H1 (cell line): ENCODE measurements around the gene TP73. TPM values are rescaled to one million over a fixed set of nuclear protein-coding genes. Genes with fewer than 3 reads are reported as not detected.

Experiments used
- CTCF ChIA-PET: fragments of 300-600 bp; sonication (Branson Sonifier 250); formaldehyde crosslinking; loops from one replicate; lab custom pipeline; 2021; ENCODE audit not compliant: partially characterized antibody; lab: Charles Lee
- POLR2A ChIA-PET: fragments of 300-600 bp; sonication (Branson Sonifier 250); formaldehyde crosslinking; loops from one replicate; lab custom pipeline; 2021; ENCODE audit warnings: inconsistent platforms; ENCODE audit not compliant: partially characterized antibody; lab: Charles Lee
- DNase-seq, 2 experiments: peaks; one replicate each; pipeline versions ENCODE4 v3.0.0 to v3.0.0-alpha.2; 2010 to 2022; ENCODE audit warnings: low spot score in 2 of 2, low read depth in 1 of 2, mixed read lengths in 1 of 2
- FAIRE-seq: peaks from 2 replicates; lab custom pipeline; 2011; peaks lifted over from hg19 to GRCh38; lab: Jason Lieb, UNC
- H2AFZ ChIP-seq: 2 replicates; pipeline ENCODE4 v1.8.1; 2012; ENCODE audit warnings: low read length, inconsistent platforms
- H2AK5ac ChIP-seq: 2 replicates; pipeline ENCODE4 v1.6.1; 2013; ENCODE audit warnings: low read depth, low read length
- H2BK120ac ChIP-seq: replicated peaks from 2 replicates; pipeline ENCODE3; 2013; ENCODE audit warnings: low read depth, low read length, inconsistent platforms
- H2BK12ac ChIP-seq: 2 replicates; pipeline ENCODE4 v1.6.1; 2013; ENCODE audit warnings: low read depth, low read length
- H2BK15ac ChIP-seq: 2 replicates; pipeline ENCODE4 v1.6.1; 2013; ENCODE audit warnings: low read length
- H2BK20ac ChIP-seq: 2 replicates; pipeline ENCODE4 v1.6.1; 2013; ENCODE audit warnings: low read length
- H2BK5ac ChIP-seq: 2 replicates; pipeline ENCODE4 v1.6.1; 2013; ENCODE audit warnings: low read depth, low read length
- H3K14ac ChIP-seq: 2 replicates; pipeline ENCODE4 v1.6.1; 2013; ENCODE audit warnings: inconsistent platforms; ENCODE audit not compliant: insufficient read length
- H3K18ac ChIP-seq: 2 replicates; pipeline ENCODE4 v1.6.1; 2013; ENCODE audit warnings: low read length; ENCODE audit errors: extremely low read depth
- H3K23ac ChIP-seq: 2 replicates; pipeline ENCODE4 v1.6.1; 2013; ENCODE audit warnings: inconsistent platforms; ENCODE audit not compliant: insufficient read length
- H3K23me2 ChIP-seq: 2 replicates; pipeline ENCODE4 v1.6.1; 2013; ENCODE audit warnings: low read depth, low read length
- H3K27ac ChIP-seq: 2 replicates; pipeline ENCODE4 v1.6.1; 2011; ENCODE audit warnings: low read depth, low read length, inconsistent platforms
- H3K27me3 ChIP-seq, 4 experiments: replicated peaks in 1 of 4; 1 replicate in 1 of 4; 2 replicates in 3 of 4; pipeline versions ENCODE4 v1.6.1 to v1.8.1; 2011 to 2013; ENCODE audit warnings: low read length in 3 of 4, mild to moderate bottlenecking in 3 of 4, inconsistent platforms in 2 of 4, mixed read lengths in 2 of 4, moderate library complexity in 1 of 4; ENCODE audit not compliant: control insufficient read depth in 3 of 4, insufficient read depth in 3 of 4; ENCODE audit errors: extremely low read depth in 1 of 4
- H3K36me3 ChIP-seq, 4 experiments: 2 replicates each; pipeline versions ENCODE4 v1.6.1 to v1.8.1; 2011 to 2013; ENCODE audit warnings: mild to moderate bottlenecking in 4 of 4, low read length in 3 of 4, moderate library complexity in 2 of 4, control low read depth in 1 of 4, inconsistent platforms in 1 of 4; ENCODE audit not compliant: insufficient read depth in 4 of 4, control insufficient read depth in 2 of 4
- H3K4ac ChIP-seq: replicated peaks from 2 replicates; pipeline ENCODE3; 2013; ENCODE audit warnings: low read length, low read depth, mixed read lengths, inconsistent platforms; ENCODE audit not compliant: insufficient read length
- H3K4me1 ChIP-seq, 4 experiments: replicated peaks in 1 of 4; 1 replicate in 1 of 4; 2 replicates in 3 of 4; pipeline versions ENCODE4 v1.6.1 to v1.8.1; 2011 to 2013; ENCODE audit warnings: low read length in 3 of 4, inconsistent platforms in 2 of 4, mixed read lengths in 1 of 4; ENCODE audit not compliant: insufficient read depth in 4 of 4, control insufficient read depth in 3 of 4
- H3K4me2 ChIP-seq, 2 experiments: 2 replicates each; pipeline versions ENCODE4 v1.6.1 to v1.8.1; 2011 to 2013; ENCODE audit warnings: low read depth in 2 of 2, low read length in 2 of 2, control low read depth in 1 of 2, inconsistent platforms in 1 of 2, mild to moderate bottlenecking in 1 of 2; ENCODE audit not compliant: insufficient read depth in 1 of 2
- H3K4me3 ChIP-seq, 4 experiments: fragments of 200-600, 300-600 bp in 1 of 4; sonication (generic), shearing (Covaris generic), sonication (Bioruptor Twin) in 1 of 4; 2 replicates each; pipeline versions ENCODE4 v1.5.1 to v1.8.1; 2011 to 2016; ENCODE audit warnings: low read length in 4 of 4, low read depth in 3 of 4, control low read depth in 2 of 4, inconsistent platforms in 2 of 4, mild to moderate bottlenecking in 2 of 4, mixed read lengths in 1 of 4, moderate library complexity in 1 of 4; ENCODE audit not compliant: insufficient read depth in 2 of 4; ENCODE audit errors: extremely low read depth in 1 of 4
- H3K56ac ChIP-seq: replicated peaks from 2 replicates; pipeline ENCODE3; 2013; ENCODE audit warnings: low read depth, mild to moderate bottlenecking, mixed read lengths, low read length, inconsistent platforms; ENCODE audit not compliant: insufficient read length
- H3K79me1 ChIP-seq: 2 replicates; pipeline ENCODE4 v1.6.1; 2013; ENCODE audit warnings: low read depth, low read length, control low read depth
- H3K79me2 ChIP-seq, 2 experiments: 2 replicates each; pipeline versions ENCODE4 v1.6.1 to v1.8.1; 2012 to 2013; ENCODE audit warnings: low read length in 2 of 2, mild to moderate bottlenecking in 2 of 2, inconsistent platforms in 1 of 2; ENCODE audit not compliant: insufficient read depth in 2 of 2, control insufficient read depth in 1 of 2
- H3K9ac ChIP-seq, 4 experiments: replicated peaks in 1 of 4; 1 replicate in 1 of 4; 2 replicates in 3 of 4; pipeline versions ENCODE4 v1.6.1 to v1.8.1; 2011 to 2013; ENCODE audit warnings: low read depth in 3 of 4, low read length in 3 of 4, control low read depth in 2 of 4, mild to moderate bottlenecking in 2 of 4, moderate library complexity in 2 of 4, inconsistent platforms in 1 of 4; ENCODE audit errors: extremely low read depth in 1 of 4
- H3K9me3 ChIP-seq, 2 experiments: 2 replicates each; pipeline versions ENCODE4 v1.6.1 to v1.8.1; 2012 to 2013; ENCODE audit warnings: mild to moderate bottlenecking in 2 of 2, moderate library complexity in 2 of 2, control low read depth in 1 of 2, inconsistent platforms in 1 of 2, low read depth in 1 of 2, low read length in 1 of 2, mixed read lengths in 1 of 2; ENCODE audit not compliant: insufficient read depth in 2 of 2
- H4K20me1 ChIP-seq, 2 experiments: replicated peaks in 1 of 2; 2 replicates each; pipeline versions ENCODE3 to v1.8.1; 2011 to 2013; ENCODE audit warnings: inconsistent platforms in 2 of 2, low read length in 2 of 2, mild to moderate bottlenecking in 1 of 2; ENCODE audit not compliant: insufficient read depth in 2 of 2, control insufficient read depth in 1 of 2
- H4K5ac ChIP-seq: 2 replicates; pipeline ENCODE4 v1.6.1; 2013; ENCODE audit warnings: low read length, low read depth, mixed read lengths, inconsistent platforms; ENCODE audit not compliant: insufficient read length
- H4K8ac ChIP-seq: 2 replicates; pipeline ENCODE4 v1.8.0; 2013; ENCODE audit warnings: mild to moderate bottlenecking, moderate library complexity, low read length, inconsistent platforms; ENCODE audit not compliant: insufficient read depth; ENCODE audit errors: extremely low read depth
- H4K91ac ChIP-seq: replicated peaks from 2 replicates; pipeline ENCODE3; 2013; ENCODE audit warnings: low read length, mixed read lengths, inconsistent platforms; ENCODE audit not compliant: insufficient read length
- GTF2F1 ChIP-seq: IDR thresholded peaks from 2 replicates; pipeline ENCODE4 v1.6.1; 2012; ENCODE audit warnings: low read depth, low read length, improper control_type of control experiment, borderline replicate concordance
- HDAC2 ChIP-seq, 2 experiments: fragments of 300-600 bp in 1 of 2; sonication (generic) in 1 of 2; IDR thresholded peaks; 2 replicates each; pipeline ENCODE4 v1.6.1; 2011 to 2012; ENCODE audit warnings: low read depth in 2 of 2, low read length in 2 of 2, mild to moderate bottlenecking in 2 of 2, moderate library complexity in 2 of 2, borderline replicate concordance in 1 of 2, inconsistent platforms in 1 of 2
- JUND ChIP-seq: IDR thresholded peaks from 2 replicates; pipeline ENCODE4 v1.6.1; 2011; ENCODE audit warnings: mild to moderate bottlenecking, improper control_type of control experiment, low read length
- POLR2A ChIP-seq, 2 experiments: IDR thresholded peaks; 1 replicate in 1 of 2; 2 replicates in 1 of 2; pipeline ENCODE4 v1.6.1; 2011; ENCODE audit warnings: low read depth in 2 of 2, low read length in 2 of 2, mild to moderate bottlenecking in 2 of 2; ENCODE audit errors: control extremely low read depth in 1 of 2
- SIRT6 ChIP-seq: IDR thresholded peaks from one replicate; pipeline ENCODE4 v1.7.1; 2012; ENCODE audit warnings: low read length, inconsistent platforms
- SUZ12 ChIP-seq: fragments of 200-600 bp; sonication (generic); IDR thresholded peaks from 2 replicates; pipeline ENCODE4 v1.6.1; 2012; ENCODE audit warnings: mild to moderate bottlenecking, inconsistent platforms, low read length, moderate library complexity, mixed read lengths
- TAF1 ChIP-seq: IDR thresholded peaks from 2 replicates; pipeline ENCODE4 v1.6.1; 2011; ENCODE audit warnings: mild to moderate bottlenecking, low read depth, low read length
- TBP ChIP-seq: IDR thresholded peaks from 2 replicates; pipeline ENCODE4 v1.6.1; 2011; ENCODE audit warnings: low read depth, low read length, improper control_type of control experiment
- YY1 ChIP-seq: IDR thresholded peaks from 2 replicates; pipeline ENCODE4 v1.6.1; 2011; ENCODE audit warnings: low read depth, mild to moderate bottlenecking, low read length
- ZNF274 ChIP-seq: IDR thresholded peaks from 2 replicates; pipeline ENCODE4 v1.7.0; 2012; ENCODE audit warnings: low read length, borderline replicate concordance; ENCODE audit errors: extremely low read depth
- WGBS, 2 experiments: shearing (Covaris generic) in 1 of 2; methylation state at CpG; one replicate each; pipeline versions ENCODE4 v1.1.6 to v1.1.7; 2013 to 2015; ENCODE audit warnings: low lambda C conversion rate in 2 of 2, mixed read lengths in 2 of 2, inconsistent platforms in 1 of 2, low coverage in 1 of 2, missing lambda C conversion rate in 1 of 2; ENCODE audit not compliant: insufficient replicate concordance in 2 of 2, insufficient coverage in 1 of 2, insufficient read length in 1 of 2; ENCODE audit errors: extremely low coverage in 1 of 2, missing lambda C conversion rate in 1 of 2; 5-methylcytosine and 5-hydroxymethylcytosine counted together
- polyA plus RNA-seq, 7 experiments: library from polyadenylated mRNA; depleted of rRNA in 3 of 7; stranded (reverse) in 5 of 7; unstranded in 2 of 7; fragments of >200 nt in 5 of 7; fragments of 200-250 nt in 2 of 7; gene quantifications; 1 replicate in 5 of 7; 2 replicates in 1 of 7; 4 replicates in 1 of 7; pipeline versions ENCODE4 v1.2.1 to v1.2.3, GENCODE V29; 2011 to 2013; ENCODE audit warnings: missing spikeins in 2 of 7, mixed read lengths in 2 of 7
- total RNA-seq: library from RNA; stranded (reverse); fragmentation: NEBNext Ultra II Directional; extraction: Animal tissue kit (Norgen Biotek cat#: 25700); gene quantifications from 2 replicates; pipeline ENCODE4 v1.2.1, GENCODE V29; 2021

The TP73 gene
- total and polyA plus RNA-seq, 2 of the 8 experiments (the other 6 are each of a cell fraction or from before 2014, with no cell fraction given) = 2.6 to 3.1 TPM

GRCh38 chr1:3659093-3659492 lies 6.8 kb downstream of the TP73 start:
- H3K79me1 ChIP-seq = no peaks in the 10 kb centered on the region
- no peak overlapping the region for H3K4me3 ChIP-seq
- no peak overlapping the region for H2BK20ac ChIP-seq
- 85% methylated on average over 15 of the region's 15 CpGs; no CpG with 5 or more reads in 1 of the 2 experiments for WGBS, 2 experiments
- H3K9me3 ChIP-seq = no peaks in the 10 kb centered on the region
- no peak overlapping the region for H4K91ac ChIP-seq
- no peaks in the 10 kb centered on the region for H3K23me2 ChIP-seq
- H4K5ac ChIP-seq = no peak overlapping the region
- DNase-seq (no peak), FAIRE-seq (no peak)
- H3K4me1 ChIP-seq = peaks cover 0 to 6% (median 0%) of the 10 kb centered on the region in 4 experiments; a peak in 2 of 7 replicates
- CTCF ChIA-PET = interaction anchor here (1.4 kb wide), 2 partner anchors 12 to 64 kb away, joined by 3 read pairs; no protein-coding TSS in a partner anchor
- H3K4me2 ChIP-seq = no peak overlapping the region
- H3K23ac ChIP-seq = no peak overlapping the region
- H3K18ac ChIP-seq = no peak overlapping the region
- no peaks in the 10 kb centered on the region for H4K20me1 ChIP-seq
- H2BK15ac ChIP-seq = no peak overlapping the region
- H3K36me3 ChIP-seq = no peaks in the 10 kb centered on the region
- H3K27ac ChIP-seq = no peak overlapping the region
- H3K79me2 ChIP-seq = no peaks in the 10 kb centered on the region
- no peak overlapping the region for H3K9ac ChIP-seq
- H3K14ac ChIP-seq = no peak overlapping the region
- H3K4ac ChIP-seq = no peak overlapping the region
- H2BK5ac ChIP-seq = no peak overlapping the region
- H4K8ac ChIP-seq = no peak overlapping the region
- POLR2A ChIA-PET = interaction anchor here (0.6 kb wide), 1 partner anchor 241 kb away, joined by 3 read pairs; no protein-coding TSS in a partner anchor
- no peak overlapping the region for H2AK5ac ChIP-seq
- H2BK12ac ChIP-seq = no peak overlapping the region
- peaks cover 8 to 36% (median 25%) of the 10 kb centered on the region in 4 experiments for H3K27me3 ChIP-seq
- H2BK120ac ChIP-seq = no peak overlapping the region
- H3K56ac ChIP-seq = no peak overlapping the region
- H2AFZ ChIP-seq = no peak overlapping the region
- TF ChIP-seq TAF1 (no peak), SUZ12 (no peak), GTF2F1 (no peak), YY1 (no peak), ZNF274 (no peak), SIRT6 (no peak), POLR2A (IDR thresholded peaks at IDR 0.05; ENCODE audit: control extremely low read depth in 1 of 2, low read depth in 2 of 2, low read length in 2 of 2) (no peak), HDAC2 (IDR thresholded peaks at IDR 0.05; ENCODE audit: borderline replicate concordance in 1 of 2, low read depth in 2 of 2, low read length in 2 of 2) (no peak), JUND (no peak), TBP (no peak)
